ENCODE results near the gene ACSBG1.

- TF ChIP-seq CTCF (IDR thresholded peaks at IDR 0.05; ENCODE audit: low read length) (no peak), EZH2phosphoT487 (IDR thresholded peaks at IDR 0.05; ENCODE audit: low read length) (no peak)
Observed at GRCh38 chr15:78149068-78149804, 85.1 kb downstream of the ACSBG1 start, which contains the start of gene IDH3A.

Measured in MM.1S (cell line).